GM21360 (cell line): ENCODE results near the gene EIF2AK2.

ENCODE experiments used
- ATAC-seq: cut with Tn5 transposase; IDR thresholded peaks from one replicate; pipeline ENCODE4 v1.9.1; 2021; ENCODE audit warnings: mild to moderate bottlenecking, moderate library complexity; ENCODE audit not compliant: unreplicated experiment

The EIF2AK2 gene

DNA sequence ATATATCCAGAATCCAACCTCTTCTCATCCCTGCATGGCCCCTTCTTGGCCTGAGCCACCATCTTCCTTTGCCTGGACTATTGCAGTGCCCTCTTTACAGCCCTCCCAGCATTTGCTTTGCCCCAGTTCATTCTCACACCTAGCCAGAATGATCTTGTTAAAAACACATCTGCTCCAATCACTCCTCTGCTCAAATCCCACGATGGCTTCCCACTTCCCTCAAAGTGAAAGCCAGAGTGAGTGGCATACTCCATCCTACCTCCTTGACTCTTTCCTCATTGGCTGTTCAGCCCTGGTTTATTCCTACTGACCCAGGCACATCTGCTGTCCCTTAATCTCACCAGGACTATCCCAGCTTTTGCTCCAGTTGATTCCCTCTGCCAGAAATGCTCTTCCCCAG, 17.0 kb upstream of the EIF2AK2 start:
- no peak for ATAC-seq

DNA sequence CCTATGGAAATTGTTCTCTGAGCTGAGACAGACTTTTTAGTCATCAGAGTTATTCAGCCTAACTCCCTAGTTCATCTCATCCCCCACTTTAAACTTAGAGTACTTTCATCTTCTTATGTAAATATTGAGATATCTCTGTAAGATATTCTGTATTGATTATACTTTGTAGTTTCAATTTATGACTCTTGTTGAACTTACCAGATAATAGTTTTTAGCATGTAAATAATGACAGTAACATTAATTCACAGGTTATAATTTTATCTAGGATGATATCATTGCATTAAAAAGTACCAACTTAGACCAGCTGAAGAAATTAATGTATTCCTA, 14.8 kb upstream of the EIF2AK2 start:
- ATAC-seq, result no peak

DNA sequence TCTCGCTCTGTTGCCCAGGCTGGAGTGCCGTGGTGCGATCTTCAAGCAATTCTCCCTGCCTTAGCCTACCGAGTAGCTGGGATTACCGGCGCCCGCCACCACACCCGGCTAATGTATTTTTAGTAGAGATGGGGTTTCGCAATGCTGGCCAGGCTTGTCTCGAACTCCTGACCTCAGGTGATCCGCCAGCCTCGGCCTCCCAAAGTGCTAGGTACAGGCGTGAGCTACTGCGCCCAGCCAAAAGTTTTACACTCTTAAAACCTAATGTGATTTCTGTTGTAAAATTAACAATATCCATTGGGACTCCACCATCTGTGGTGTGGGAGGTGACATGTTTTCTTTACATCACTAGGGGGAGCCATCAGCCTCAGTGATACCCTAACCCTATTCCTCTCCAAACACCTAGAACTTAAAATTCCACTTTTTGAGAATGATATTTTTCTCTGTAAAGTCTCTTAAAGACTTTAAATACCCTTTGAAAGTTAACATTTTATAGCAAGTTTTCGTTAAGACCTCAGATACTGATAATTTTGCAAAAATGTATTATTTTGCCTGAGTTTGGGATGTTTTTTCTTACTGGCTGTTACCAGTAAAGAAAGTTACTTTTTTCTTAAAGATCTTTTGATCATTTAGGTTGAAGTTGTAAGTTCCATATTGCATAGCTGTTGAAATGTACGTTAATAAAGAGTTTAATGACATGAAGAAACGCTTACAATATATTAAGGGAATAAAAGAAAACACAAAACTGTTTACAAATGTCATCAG, 11.6 kb upstream of the EIF2AK2 start:
- no peak for ATAC-seq

DNA sequence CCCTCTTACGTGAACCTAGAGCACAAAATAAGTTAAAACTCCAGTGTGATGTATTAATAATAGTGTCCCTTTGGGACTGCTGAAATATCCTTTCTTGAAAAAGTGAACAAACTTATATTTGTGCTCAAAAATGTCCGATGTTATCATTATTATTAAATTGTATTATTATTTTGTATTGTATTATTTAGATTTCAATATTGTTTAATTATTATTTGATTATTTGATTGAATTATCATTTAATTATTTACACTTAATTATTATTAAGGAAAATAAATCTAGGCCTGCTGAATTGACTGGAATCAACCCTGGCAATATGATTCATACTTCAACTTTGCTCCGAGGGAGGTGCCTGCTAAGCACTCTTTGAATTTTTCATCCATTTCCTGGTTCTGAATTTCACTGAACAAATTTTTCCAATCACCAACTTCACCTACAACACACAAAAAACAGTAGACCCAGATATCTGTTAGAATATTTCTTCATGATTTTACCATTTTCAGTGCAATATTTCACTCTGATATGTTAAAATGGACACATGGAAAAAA, 10.9 kb upstream of the EIF2AK2 start:
- ATAC-seq, result no peak

DNA sequence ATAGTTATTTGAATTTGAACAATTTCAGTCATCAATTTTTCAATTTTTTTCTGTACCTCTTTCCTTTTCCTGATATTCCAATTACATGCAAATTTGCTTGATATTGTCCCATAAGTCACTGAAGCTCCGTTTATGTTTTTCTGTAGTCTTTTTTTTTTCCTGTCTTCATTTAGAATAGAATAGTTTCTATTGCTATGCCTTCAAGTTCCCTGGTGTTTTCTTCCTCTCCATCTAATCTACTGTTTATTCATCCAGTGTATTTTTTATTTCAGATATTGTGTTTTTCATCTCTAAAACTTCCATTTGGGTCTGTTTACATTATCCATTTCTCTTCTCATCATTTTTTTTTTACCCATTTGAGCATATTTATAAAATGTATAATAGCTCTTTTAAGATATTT, 8.0 kb upstream of the EIF2AK2 start:
- ATAC-seq, result no peak

DNA sequence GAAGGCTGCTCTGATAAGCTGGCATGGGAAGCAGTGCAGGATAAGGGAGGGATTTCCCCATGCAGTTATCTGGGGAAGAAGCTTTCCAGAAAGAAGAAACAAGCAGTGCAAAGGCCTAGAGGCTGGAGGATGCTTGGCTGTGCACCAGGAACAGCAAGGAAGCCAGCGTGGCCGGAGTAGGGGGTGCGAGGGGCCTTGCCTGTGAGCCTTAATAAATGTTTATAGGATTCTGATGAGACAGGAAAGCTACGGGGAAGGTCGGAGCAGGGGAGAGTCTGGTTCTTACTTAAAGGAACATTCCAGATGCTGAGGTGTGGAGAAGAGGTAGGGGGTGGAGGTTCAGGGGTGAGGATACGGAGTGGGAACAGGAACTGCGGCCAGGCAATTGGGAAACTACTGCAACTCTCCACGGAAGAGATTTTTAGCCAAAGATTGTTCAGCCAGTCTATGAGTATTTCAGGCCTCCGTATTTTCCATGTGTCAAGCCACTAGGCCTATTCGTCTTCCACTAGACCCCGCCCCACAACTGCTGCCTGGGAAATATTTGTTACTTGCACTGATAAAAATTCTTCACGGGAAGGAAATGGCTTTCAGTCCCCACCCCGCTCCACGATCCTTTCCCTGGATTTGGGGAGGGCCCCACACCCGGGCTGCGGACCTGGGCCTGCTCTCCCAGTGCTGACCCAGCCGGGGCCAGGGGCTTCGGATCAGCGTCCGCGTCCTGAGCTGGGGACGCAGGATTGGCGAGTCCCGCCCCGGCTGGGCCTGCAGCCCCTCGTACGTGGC, 516 bp downstream of the EIF2AK2 start:
- ATAC-seq, result peak; percentile 7

DNA sequence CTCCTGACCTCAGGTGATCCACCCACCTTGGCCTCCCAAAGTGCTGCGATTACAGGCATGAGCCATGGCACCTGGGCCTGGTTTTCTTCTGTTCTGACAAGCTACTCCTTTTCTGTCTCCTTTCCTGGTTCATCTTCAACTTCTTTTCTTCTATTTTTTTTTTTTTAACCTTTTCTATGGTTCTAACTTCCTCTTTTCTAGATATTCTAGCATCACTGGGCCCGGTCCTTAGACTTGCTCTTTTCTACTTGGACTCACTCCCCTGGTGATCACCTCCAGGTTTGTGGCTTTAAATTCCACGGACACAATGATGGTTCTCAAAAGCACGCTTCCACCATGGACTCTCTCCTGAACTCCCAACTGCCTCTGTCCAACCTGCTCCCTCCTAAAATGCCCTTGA, 2.0 kb downstream of the EIF2AK2 start:
- ATAC-seq, result no peak

DNA sequence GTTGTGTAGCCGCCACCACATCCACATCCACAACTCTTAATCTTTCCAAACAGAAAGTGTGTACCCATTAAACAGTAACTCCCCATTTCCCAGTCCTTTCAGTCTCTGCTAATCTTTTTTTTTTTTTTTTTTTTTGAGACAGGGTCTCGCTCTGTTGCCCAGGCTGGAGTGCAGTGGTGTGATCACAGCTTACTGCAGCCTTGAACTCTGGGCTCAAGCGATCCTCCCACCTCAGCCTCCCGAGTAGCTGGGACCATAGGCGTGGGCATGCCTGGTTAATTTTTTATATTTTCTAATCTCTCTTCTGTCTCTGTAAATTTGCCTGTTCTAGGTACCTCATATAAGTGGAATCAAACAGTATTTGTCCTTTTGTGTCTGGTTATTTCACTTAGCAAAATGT, 3.6 kb downstream of the EIF2AK2 start:
- ATAC-seq, result no peak

DNA sequence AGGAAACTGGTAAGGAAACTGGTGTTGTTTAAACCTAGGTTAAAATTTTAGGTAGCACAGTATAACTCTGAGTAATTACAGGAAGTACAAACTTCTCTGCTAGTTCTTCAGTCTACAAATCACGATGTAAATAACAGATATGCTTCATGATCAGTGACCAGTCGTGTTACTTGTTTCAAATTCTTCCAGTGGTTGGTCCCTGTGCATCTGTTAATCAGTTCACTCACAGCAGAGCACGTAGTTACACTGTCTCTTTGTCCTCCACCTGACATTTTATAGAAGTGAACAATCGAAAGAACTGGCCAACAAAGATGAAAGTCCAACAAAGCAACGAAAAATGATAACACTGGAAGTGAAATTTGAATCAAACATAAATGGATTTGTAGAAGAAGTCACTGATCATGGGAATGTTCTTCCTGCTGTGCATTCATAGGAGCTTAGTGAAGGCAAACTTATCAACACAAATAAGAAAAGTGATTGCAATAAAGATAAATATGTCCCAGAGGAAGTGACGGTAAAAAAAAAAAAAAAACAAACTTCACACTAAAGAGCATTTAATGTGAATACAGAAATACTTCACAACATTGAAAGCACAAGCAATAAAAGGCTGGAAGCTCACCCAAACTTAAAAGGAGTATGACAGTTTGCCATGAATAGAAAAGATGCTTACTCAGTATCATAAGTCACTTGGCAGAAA, 7.0 kb downstream of the EIF2AK2 start:
- ATAC-seq, result no peak

DNA sequence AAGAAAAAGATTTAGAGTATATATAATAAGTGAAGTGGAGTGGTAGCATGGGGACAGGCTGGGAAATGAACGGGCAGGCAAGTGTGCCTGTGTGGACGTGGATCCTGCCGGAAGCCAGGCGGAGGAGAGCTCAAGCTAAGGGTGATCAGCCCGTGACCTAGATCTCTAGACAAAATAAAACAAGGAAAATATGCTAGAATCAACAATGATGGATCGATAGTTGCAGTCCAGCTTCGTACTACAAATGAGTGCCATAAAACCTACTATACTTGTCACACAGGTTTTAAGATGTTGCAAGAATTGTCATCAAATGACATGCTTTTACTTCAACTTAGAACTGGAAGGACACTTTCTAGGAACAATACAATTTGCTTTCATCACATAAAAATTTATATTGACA, 8.5 kb downstream of the EIF2AK2 start:
- ATAC-seq, result no peak

DNA sequence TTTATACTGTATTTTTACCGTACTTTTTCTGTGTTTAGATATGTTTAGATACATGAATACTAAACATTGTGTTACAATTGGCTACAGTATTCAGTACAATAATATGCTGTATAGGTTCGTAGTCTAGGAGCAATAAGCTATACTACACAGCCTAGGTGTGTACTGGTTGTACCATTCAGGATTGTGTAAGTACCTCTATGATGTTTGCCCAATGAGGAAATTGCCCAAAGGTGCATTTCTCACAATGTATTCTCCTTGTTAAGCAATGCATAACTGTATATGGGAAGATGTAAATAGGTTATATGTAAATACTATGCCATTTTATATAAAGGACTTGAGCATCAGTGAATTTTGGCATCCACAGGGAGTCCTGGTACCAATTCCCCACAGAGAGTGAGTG, 10.7 kb downstream of the EIF2AK2 start:
- ATAC-seq, result no peak

DNA sequence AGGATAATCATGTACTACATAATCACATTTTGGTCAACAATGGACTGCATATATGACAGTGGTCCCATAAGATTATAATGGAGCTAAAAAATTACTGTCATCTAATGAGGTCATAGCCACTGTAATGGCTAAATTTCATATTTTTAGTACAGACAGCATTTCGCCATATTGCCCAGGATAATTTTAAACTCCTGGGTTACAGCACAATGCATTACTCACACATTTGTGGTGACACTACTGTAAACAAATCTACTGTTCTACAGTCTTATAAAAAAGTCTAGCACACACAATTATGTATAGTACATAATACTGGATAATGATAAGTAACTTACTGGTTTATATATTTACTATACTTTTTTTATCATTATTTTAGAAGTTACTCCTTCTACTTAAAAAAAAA, 12.8 kb downstream of the EIF2AK2 start:
- ATAC-seq, result no peak

DNA sequence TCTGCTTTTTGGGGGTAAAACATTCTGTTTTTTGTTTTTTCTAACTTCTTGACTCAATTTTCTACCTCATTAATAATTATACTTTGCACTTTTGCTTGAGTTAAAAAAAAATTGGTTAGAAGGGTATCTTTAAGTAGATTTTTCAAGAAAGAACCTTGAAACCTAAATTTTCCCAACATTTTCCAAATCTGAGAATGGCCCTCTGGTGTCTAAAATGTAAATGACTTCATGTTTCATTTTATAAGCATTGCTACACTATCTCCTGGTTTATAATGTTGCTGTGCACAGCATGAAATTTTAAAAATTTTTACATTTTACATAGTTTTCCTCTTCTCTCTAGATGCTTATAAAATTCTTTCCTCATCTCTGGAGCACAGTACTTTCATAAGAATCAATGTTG, 14.2 kb downstream of the EIF2AK2 start:
- ATAC-seq, result no peak

DNA sequence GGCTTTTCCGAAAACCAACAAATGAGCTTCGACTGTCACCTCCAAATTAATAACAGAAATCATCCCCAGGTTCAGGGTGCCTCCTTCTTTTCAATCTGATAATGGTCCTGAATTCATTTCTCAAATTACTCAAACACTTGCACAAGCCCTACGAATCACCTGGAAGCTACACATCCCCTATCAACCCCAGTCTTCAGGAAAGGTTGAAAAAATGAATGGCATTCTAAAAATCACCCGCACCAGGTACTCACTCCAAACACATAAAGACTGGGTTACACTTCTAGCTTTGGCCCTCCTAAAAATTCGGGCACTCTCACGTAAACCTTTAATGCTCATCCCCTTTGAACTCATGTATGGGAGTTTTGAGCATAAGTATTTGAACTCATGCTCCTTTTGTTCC, 23.9 kb downstream of the EIF2AK2 start:
- no peak for ATAC-seq

DNA sequence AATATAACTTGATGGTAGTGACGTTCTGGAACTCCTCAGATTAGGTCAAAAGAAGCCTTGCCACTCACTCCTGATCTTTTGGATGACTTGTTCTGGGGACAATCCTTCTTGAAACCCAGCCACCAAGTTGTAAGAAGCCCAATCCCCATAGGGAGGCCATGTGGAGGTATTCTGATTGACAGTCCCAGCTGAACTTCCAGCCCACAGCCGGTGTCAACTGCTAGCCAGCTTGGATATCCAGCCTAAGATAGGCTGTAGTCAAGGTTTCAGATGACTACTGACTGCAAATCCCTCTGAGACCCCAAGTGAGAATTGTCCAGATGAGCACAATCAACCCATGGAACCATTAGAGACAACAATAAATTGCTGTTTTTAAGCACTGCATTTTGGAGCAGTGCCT, 31.4 kb downstream of the EIF2AK2 start:
- no peak for ATAC-seq

DNA sequence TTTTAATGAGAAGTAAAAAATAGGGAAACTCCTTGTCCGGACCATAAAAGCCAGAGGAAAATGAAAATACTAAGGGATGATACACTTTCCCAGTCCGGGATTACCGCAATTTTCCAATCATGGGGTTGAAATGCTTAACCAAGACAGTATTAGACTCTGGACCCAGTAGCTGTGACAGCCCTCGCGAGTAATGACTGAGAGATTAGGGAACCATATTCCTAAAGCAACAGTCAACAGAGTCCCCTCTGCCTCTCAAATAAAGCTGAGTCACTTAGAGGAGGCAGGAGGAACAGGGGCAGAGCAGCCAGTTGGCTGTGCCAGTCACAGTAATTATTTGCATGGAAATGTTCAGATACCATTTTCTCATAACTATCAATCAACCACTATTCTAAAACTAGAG, 37.6 kb downstream of the EIF2AK2 start:
- ATAC-seq, result no peak

DNA sequence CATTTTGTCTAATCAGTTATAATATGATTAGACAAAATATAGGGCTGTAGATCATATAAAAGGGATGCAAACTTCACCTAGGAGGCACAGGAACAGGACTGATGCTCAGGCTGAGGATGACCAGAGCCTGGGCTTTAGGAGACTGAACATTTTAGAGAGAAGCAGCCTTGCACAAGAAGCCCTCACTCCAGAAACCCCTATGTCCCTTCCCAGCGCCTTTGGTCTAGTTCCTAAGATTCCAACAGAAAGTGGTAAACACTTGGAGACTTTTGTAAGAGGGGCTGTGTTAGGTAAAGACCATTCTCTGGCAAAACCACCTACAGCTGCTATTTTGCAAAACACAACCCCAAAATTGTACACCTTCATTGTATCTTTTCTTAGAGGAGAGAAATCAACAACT, 39.2 kb downstream of the EIF2AK2 start:
- no peak for ATAC-seq

DNA sequence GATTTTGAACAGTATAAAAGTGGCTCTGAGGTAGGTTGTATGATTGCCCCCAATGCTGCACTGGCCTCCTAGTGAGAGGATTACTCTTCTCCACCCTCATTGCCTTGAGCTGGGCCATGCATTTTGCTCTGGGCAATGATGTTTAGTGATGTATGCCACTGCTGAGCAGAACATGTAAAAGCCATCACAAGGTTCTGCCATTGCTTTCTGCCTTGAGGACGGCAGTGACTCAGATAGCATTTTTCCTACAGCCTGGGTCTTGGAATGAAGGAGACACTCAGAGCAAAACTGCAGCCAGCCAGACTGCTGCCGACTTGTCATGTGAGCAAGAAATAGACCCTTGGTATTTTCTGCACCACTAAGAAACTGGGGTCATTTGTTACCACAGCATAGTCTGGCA, 44.8 kb downstream of the EIF2AK2 start:
- no peak for ATAC-seq

DNA sequence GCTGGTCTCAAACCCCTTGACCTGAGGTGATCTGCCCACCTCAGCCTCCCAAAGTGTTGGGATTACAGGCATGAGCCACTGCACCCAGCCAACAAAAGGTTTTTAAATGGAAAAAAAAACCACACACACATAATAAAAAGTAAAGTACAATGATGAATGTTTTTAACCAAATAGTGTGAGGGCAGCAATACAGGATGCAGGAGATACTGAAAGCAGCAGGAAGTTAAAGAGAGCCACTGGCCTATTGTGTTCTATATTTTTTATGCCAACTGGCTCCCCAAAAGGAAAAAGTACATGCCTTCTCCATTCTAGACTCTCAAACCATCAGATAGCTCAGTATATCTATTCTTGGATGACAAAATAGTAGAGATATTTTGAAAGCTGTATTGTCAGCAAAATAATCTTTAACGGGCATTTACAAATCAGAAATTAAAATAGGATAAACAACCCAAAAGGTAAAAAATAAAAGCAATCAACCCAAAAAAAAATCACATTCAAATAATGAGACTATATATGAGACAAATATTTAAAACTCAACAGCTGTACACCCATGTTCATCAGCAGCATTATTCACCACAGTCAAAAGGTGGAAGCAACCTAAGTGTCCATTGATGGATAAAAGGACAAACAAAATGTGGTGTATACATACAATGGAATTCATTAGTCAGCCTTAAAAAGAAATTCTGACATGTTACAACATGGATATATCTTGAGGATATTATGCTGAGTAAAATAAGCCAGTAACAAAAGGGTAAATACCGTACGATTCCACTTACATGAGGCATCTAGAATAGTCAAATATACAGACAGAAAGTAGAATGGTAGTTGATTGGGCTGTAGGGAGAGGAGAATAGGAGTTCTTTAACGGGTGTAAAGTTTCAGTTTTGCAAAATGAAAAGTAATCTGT, 46.2 kb downstream of the EIF2AK2 start:
- ATAC-seq, result no peak

DNA sequence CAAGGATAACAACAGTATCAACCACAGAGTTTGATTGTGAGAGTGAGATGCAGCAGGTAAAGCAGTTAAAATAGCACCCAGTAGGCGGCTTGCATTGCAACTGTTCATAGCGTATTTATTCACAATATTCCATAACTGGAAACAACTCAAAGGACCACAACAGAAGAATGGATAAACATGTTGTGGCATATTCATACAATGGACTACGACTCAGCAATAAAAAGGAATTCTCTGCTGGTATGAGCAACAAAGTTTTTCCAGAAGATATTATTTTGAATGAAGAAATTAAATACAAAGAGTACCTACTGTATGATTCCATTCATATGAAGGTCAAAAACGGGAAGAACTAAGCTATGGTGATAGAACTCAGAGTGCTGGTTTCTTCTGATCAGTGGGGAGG, 47.3 kb downstream of the EIF2AK2 start:
- ATAC-seq, result no peak

DNA sequence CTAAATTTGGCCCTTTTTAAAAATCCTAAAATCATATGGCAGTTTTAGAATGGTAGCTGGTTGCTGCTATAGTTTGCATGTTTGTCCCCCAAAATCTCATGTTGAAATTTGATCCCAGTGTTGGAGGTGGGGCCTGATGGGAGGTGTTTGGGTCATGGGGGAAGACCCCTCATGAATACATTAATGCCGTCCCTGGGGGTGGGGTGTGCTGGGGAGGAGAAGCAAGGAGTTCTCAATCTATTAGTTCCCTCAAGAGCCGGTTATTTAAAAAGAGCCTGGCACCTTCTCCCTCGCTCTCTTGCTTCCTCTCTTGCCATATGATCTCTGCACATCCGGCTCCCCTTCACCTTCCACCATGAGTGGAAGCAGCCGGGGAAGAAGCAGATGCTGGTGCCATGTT, 51.6 kb downstream of the EIF2AK2 start:
- no peak for ATAC-seq
